AG04450 (cell line): ENCODE data around the gene PARD6B. TPM values are rescaled to one million over a fixed set of nuclear protein-coding genes. Genes with fewer than 3 reads are reported as not detected.

Source experiments
- CTCF ChIA-PET: fragments of 300-600, 350-600 bp; formaldehyde crosslinking; extraction: SDS; loops from one replicate; lab custom pipeline; 2022; ENCODE audit warnings: antibody characterized with exemption, inconsistent platforms; lab: Charles Lee
- POLR2A ChIA-PET: fragments of 350-600 bp; formaldehyde crosslinking; extraction: SDS; loops from one replicate; lab custom pipeline; 2021; ENCODE audit warnings: antibody characterized with exemption, inconsistent platforms; lab: Yijun Ruan, JAX
- DNase-seq: peaks from one replicate; pipeline ENCODE4 v3.0.0-alpha.2; 2011; ENCODE audit warnings: low read depth, low spot score
- H3K27ac ChIP-seq: one replicate; pipeline ENCODE4 v1.5.1; 2012; ENCODE audit warnings: low read depth, low read length, control low read depth
- H3K27me3 ChIP-seq: one replicate; pipeline ENCODE4 v1.6.0; 2012; ENCODE audit warnings: low read length; ENCODE audit not compliant: control insufficient read depth, insufficient read depth
- H3K4me3 ChIP-seq: 2 replicates; pipeline ENCODE4 v1.5.1; 2011; ENCODE audit warnings: mild to moderate bottlenecking, low read depth, low read length, control low read depth
- H3K9me3 ChIP-seq: 2 replicates; pipeline ENCODE4 v1.5.1; 2012; ENCODE audit warnings: low read length; ENCODE audit not compliant: control insufficient read depth, insufficient read depth
- CTCF ChIP-seq: IDR thresholded peaks from 2 replicates; pipeline ENCODE4 v1.5.1; 2011; ENCODE audit warnings: low read depth, low read length, control low read depth, inconsistent platforms
- polyA minus RNA-seq: library from RNA; depleted of rRNA, polyadenylated mRNA; stranded (reverse); fragments of >200 nt; gene quantifications from 2 replicates; pipeline ENCODE4 v1.2.3, GENCODE V29; 2011; rRNA and poly(A)+ RNA removed
- polyA plus RNA-seq: library from polyadenylated mRNA; depleted of rRNA; stranded (reverse); fragments of >200 nt; gene quantifications from 2 replicates; pipeline ENCODE4 v1.2.3, GENCODE V29; 2011; rRNA removed

PARD6B gene, protein sequence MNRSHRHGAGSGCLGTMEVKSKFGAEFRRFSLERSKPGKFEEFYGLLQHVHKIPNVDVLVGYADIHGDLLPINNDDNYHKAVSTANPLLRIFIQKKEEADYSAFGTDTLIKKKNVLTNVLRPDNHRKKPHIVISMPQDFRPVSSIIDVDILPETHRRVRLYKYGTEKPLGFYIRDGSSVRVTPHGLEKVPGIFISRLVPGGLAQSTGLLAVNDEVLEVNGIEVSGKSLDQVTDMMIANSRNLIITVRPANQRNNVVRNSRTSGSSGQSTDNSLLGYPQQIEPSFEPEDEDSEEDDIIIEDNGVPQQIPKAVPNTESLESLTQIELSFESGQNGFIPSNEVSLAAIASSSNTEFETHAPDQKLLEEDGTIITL
- polyA plus RNA-seq (0.61 and 0.71 TPM in 2 replicates), polyA minus RNA-seq (1.7 TPM in 2 replicates)

- POLR2A ChIA-PET: no interaction called here
- peak within 1 kb of the TSS; percentile 74 for H3K4me3 ChIP-seq
- peak; percentile 84 for DNase-seq
- no peak for TF ChIP-seq CTCF
- peaks cover 2% of the 10 kb centered on the region for H3K27me3 ChIP-seq
- CTCF ChIA-PET: interaction anchor here (2.2 kb wide), 1 partner anchor 18 kb away, joined by 9 read pairs; no protein-coding TSS in a partner anchor
- peak within 1 kb of the TSS; percentile 31 for H3K27ac ChIP-seq
- H3K9me3 ChIP-seq: no peaks in the 10 kb centered on the region
Measured at GRCh38 chr20:50731055-50731929, at the start of gene PARD6B. Gene PARD6B, plus strand, starts transcription at chr20:50731580. Its CDS starts 207 bp downstream, at chr20:50731787.

- ChIA-PET CTCF (no interaction called here), POLR2A (no interaction called here)
- TF ChIP-seq CTCF: no peak
- no peak for DNase-seq
- Histone ChIP-seq H3K4me3 (no peak overlapping the region), H3K27ac (no peak overlapping the region), H3K9me3 (no peaks in the 10 kb centered on the region), H3K27me3 (no peaks in the 10 kb centered on the region)
Measured at GRCh38 chr20:50682065-50682464, 49.3 kb upstream of the PARD6B start.

- CTCF ChIA-PET: interaction anchor here (1.3 kb wide), 1 partner anchor 66 kb away, joined by 4 read pairs; no protein-coding TSS in a partner anchor
- Histone ChIP-seq H3K27me3 (no peaks in the 10 kb centered on the region), H3K9me3 (no peaks in the 10 kb centered on the region), H3K4me3 (no peak overlapping the region), H3K27ac (no peak overlapping the region)
- POLR2A ChIA-PET: no interaction called here
- DNase-seq: no peak
- no peak for TF ChIP-seq CTCF
Measured at GRCh38 chr20:50682947-50683530, 48.3 kb upstream of the PARD6B start.

GRCh38 chr20:50683570-50683969, 47.8 kb upstream of the PARD6B start:
- Histone ChIP-seq H3K4me3 (no peak overlapping the region), H3K9me3 (no peaks in the 10 kb centered on the region), H3K27me3 (no peaks in the 10 kb centered on the region), H3K27ac (no peak overlapping the region)
- DNase-seq: no peak
- no peak for TF ChIP-seq CTCF
- CTCF ChIA-PET: interaction anchor here (1.3 kb wide), 1 partner anchor 66 kb away, joined by 4 read pairs; no protein-coding TSS in a partner anchor
- POLR2A ChIA-PET: no interaction called here
